Thymus (tissue), 11 donors: ENCODE results near the gene MON1A. TPM values are rescaled to one million over a fixed set of nuclear protein-coding genes. Genes with fewer than 3 reads are reported as not detected.
"Not testable (repeated sequence)": the region's sequence is repeated elsewhere in the genome, so short reads cannot be mapped to it uniquely, and the experiment has no call there.

Experiments used
- DNase-seq, 9 donors: peaks; one replicate each; pipeline ENCODE4 v3.0.0-alpha.2; 2013; ENCODE audit warnings: low spot score in 9 of 9, low read depth in 6 of 9, missing footprints in 1 of 9
- H3K27ac ChIP-seq, 2 donors: one replicate each; pipeline ENCODE4 v1.5.1; 2013; ENCODE audit warnings: control low read depth in 1 of 2, low read depth in 1 of 2, low read length in 1 of 2, mild to moderate bottlenecking in 1 of 2, moderate library complexity in 1 of 2
- H3K27me3 ChIP-seq, 2 donors: one replicate each; pipeline ENCODE4 v1.5.1; 2013; ENCODE audit warnings: low read length in 1 of 2; ENCODE audit not compliant: control insufficient read depth in 2 of 2, insufficient read depth in 1 of 2
- H3K36me3 ChIP-seq, 2 donors: one replicate each; pipeline ENCODE4 v1.5.1; 2013; ENCODE audit warnings: low read length in 1 of 2, mild to moderate bottlenecking in 1 of 2, moderate library complexity in 1 of 2; ENCODE audit not compliant: control insufficient read depth in 2 of 2, insufficient read depth in 2 of 2
- H3K4me1 ChIP-seq, 2 donors: one replicate each; pipeline ENCODE4 v1.5.1; 2013; ENCODE audit warnings: low read length in 2 of 2; ENCODE audit not compliant: control insufficient read depth in 2 of 2, insufficient read depth in 2 of 2
- H3K4me3 ChIP-seq, 2 donors: one replicate each; pipeline ENCODE4 v1.5.1; 2013; ENCODE audit warnings: low read length in 2 of 2, control low read depth in 1 of 2, mild to moderate bottlenecking in 1 of 2
- H3K9me3 ChIP-seq, 2 donors: one replicate each; pipeline ENCODE4 v1.5.1; 2013; ENCODE audit warnings: low read length in 1 of 2, mild to moderate bottlenecking in 1 of 2; ENCODE audit not compliant: control insufficient read depth in 2 of 2, insufficient read depth in 1 of 2
- WGBS: extraction: QIAGEN DNeasy Blood & Tissue Kit; methylation state at CpG from one replicate; pipeline ENCODE4 v1.1.7; 2013; 5-methylcytosine and 5-hydroxymethylcytosine counted together
- polyA plus RNA-seq: library from polyadenylated mRNA; stranded (reverse); fragments of 200-250 nt; gene quantifications from one replicate; pipeline ENCODE4 v1.2.3, GENCODE V29; 2013
- total RNA-seq: library from RNA; stranded (reverse); fragments of 120-200 nt; gene quantifications from one replicate; pipeline ENCODE4 v1.2.4, GENCODE V29; 2013
- donor health status: healthy.

MON1A gene
- total and polyA plus RNA-seq, 2 donors = 5.9 to 6.9 TPM

DNA sequence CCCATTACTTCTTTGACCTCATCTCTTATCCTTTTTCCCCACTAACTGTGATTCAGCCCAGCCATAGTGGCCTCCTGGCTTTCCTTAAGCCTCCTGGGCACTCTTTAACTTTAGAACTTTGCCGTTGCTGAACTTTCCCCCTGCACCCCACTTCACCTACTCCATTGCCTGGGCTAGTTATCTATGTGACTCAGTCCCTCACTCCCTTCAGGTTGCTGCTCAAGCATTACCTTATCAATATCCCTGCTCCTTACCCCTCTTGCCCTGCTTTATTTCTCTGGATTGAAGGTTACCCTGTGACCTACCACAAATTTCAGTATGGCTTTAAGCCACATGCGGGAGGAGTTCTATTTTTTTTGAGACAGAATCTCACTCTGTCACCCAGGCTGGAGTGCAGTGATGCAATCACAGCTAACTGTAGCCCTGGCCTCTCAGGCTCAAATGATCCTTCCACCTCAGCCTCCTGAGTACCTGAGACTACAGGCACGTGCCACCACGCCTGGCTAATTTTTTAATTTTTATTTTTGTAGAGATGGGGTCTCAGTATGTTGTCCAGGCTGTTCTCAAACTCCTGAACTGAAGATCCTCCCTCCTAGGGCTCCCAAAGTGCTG lies 3.4 kb downstream of the MON1A start:
- WGBS = 94% methylated on average over 4 of the region's 4 CpGs

DNA sequence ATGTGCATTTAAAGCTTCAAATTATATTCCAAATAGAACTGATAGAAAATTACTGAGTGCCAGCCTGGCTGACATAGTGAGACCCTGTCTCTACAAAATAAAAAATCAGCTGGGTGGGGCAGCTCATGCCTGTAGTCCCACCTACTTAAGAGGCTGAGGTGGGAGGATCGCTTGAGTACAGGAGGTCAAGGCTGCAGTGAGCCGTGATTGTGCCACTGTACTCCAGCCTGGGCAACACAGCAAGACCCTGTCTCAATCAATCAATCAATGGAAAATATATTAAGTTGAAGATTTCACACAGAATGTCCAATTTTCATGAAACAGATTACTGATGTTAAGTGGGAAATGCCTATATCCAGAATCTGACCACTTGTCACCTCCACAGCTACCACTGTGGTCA lies 4.1 kb downstream of the MON1A start:
- H3K4me3 ChIP-seq = no peak overlapping the region
- H3K4me1 ChIP-seq = peaks cover 8 to 20% of the 10 kb centered on the region in 2 donors
- no peaks in the 10 kb centered on the region for H3K27me3 ChIP-seq
- no peaks in the 10 kb centered on the region for H3K36me3 ChIP-seq
- 98% methylated on average over 2 of the region's 2 CpGs for WGBS
- no peak overlapping the region for H3K27ac ChIP-seq
- H3K9me3 ChIP-seq = no peaks in the 10 kb centered on the region
- DNase-seq = no peak

More for the DNA sequence above, 3.4 kb downstream of the MON1A start:
- Histone ChIP-seq H3K27me3 (no peaks in the 10 kb centered on the region), H3K27ac (no peak overlapping the region), H3K9me3 (no peaks in the 10 kb centered on the region), H3K4me1 (peaks cover 8 to 20% of the 10 kb centered on the region in 2 donors), H3K36me3 (no peaks in the 10 kb centered on the region), H3K4me3 (no peak overlapping the region)
- DNase-seq = no peak

DNA sequence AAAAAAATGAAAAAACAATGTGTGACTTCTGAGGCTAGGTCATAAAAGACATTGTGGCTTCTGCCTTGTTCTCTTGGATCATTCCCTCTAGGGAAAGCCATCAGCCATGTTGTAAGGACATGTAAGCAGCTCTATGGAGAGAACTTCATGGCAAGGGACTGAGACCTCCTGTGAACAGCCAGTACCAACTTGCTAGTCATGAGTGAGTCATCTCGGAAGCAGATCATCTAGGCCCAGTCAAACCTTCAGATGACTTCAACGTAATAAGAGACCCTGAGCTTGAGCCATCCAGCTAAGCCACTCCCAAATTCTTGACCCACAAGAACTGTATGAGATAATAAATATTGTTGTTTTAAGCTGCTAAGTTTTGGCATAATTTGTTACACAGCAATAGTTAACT lies 4.9 kb downstream of the MON1A start:
- over 99% methylated on average over 2 of the region's 2 CpGs for WGBS
- H3K4me1 ChIP-seq = peaks cover 3 to 13% of the 10 kb centered on the region in 2 donors
- DNase-seq = no peak
- H3K27me3 ChIP-seq = no peaks in the 10 kb centered on the region
- H3K27ac ChIP-seq = no peak overlapping the region
- H3K36me3 ChIP-seq = no peaks in the 10 kb centered on the region
- no peak overlapping the region for H3K4me3 ChIP-seq
- no peaks in the 10 kb centered on the region for H3K9me3 ChIP-seq

DNA sequence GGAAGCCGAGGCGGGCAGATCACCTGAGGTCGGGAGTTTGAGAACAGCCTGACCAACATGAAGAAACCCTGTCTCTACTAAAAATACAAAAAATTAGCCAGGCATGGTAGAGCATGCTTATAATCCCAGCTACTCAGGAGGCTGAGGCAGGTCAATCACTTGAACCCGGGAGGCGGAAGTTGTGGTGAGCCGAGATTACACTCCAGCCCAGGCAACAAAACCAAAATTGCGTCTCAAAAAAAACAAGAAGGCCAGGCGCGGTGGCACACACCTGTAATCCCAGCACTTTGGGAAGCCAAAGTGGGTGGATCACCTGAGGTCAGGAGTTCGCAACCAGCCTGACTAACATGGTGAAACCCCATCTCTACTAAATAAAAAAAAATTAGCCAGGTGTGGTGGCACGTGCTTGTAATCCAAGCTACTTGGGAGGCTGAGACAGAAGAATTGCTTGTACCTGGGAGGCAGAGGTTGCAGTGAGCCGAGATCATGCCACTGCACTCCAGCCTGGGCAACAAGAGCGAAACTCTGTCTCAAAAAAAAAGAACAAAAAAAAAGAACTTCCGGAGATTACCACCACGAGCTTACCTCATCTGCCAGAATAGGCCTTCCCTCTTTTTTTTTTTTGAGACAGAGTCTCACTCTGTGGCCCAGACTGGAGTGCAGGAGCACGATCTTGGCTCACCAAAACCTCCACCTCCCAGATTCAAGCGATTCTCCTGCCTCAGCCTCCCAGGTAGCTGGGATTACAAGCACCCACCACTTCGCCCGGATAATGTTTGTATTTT lies 11.6 kb downstream of the MON1A start:
- H3K27ac ChIP-seq, H3K36me3 ChIP-seq, H3K9me3 ChIP-seq, H3K4me3 ChIP-seq, H3K27me3 ChIP-seq, DNase-seq, H3K4me1 ChIP-seq: not testable (repeated sequence)
- 92% methylated on average over 19 of the region's 19 CpGs for WGBS

- Histone ChIP-seq H3K4me1 (no peaks in the 10 kb centered on the region), H3K9me3 (no peaks in the 10 kb centered on the region), H3K4me3 (no peak overlapping the region), H3K36me3 (peaks cover 10 to 18% of the 10 kb centered on the region in 2 donors), H3K27ac (no peak overlapping the region), H3K27me3 (no peaks in the 10 kb centered on the region)
- 99% methylated on average over 5 of the region's 5 CpGs for WGBS
- DNase-seq = no peak
Observed at GRCh38 chr3:49916686-49917085, 12.9 kb downstream of the MON1A start.

- H3K36me3 ChIP-seq = peaks cover 18 to 34% of the 10 kb centered on the region in 2 donors
Observed at GRCh38 chr3:49914906-49915305, 14.7 kb downstream of the MON1A start.

DNA sequence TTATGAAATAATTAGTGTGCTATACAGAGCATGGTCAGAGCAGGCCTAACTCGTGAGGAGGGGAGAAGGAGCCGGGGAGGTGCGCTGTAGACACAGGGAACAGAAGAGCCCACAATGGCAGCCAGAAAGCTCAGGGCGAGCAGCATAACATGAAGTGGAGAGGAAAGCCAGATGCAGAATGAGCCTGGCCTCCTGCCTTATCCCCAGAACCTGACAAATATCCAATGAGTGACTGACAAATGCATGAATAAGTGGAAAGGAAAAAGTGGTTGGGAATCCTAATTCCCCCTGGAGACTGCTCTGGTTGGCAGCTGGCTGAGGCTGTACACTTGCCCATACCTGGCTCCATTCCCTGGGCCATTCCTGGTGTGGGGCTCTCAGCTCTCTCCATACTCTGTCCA lies 16.7 kb downstream of the MON1A start:
- H3K27ac ChIP-seq = no peak overlapping the region
- H3K4me3 ChIP-seq = no peak overlapping the region
- no peaks in the 10 kb centered on the region for H3K9me3 ChIP-seq
- H3K36me3 ChIP-seq = peaks cover 26 to 48% of the 10 kb centered on the region in 2 donors
- DNase-seq = no peak
- no peaks in the 10 kb centered on the region for H3K27me3 ChIP-seq
- no peaks in the 10 kb centered on the region for H3K4me1 ChIP-seq
- WGBS = 98% methylated on average over 4 of the region's 4 CpGs

More at GRCh38 chr3:49914906-49915305, 14.7 kb downstream of the MON1A start:
- H3K27me3 ChIP-seq = no peaks in the 10 kb centered on the region
- H3K4me3 ChIP-seq = no peak overlapping the region
- DNase-seq = no peak
- H3K27ac ChIP-seq = no peak overlapping the region
- WGBS = 96% methylated on average over 2 of the region's 2 CpGs
- no peaks in the 10 kb centered on the region for H3K9me3 ChIP-seq
- H3K4me1 ChIP-seq = no peaks in the 10 kb centered on the region

DNA sequence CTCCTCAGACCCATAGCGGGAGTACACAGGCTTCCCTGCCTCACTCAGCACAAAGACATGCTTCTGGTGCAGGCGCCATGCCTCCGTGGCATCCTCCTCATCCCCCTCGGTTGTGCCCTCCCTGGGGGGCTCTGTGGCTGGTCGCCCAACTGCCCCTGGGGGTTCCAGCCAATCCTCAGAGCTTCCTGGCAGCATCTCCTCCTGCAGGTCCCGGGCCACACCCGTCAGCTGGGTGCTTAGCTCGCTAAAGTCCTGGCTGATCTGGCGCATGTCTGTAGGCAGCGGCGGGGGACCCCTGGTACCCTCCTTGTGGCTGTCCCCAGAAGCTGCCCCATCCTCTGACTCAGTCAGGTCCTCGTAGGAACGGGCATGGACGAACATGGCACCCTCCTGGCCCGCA lies 18.0 kb downstream of the MON1A start:
- H3K27ac ChIP-seq = no peak overlapping the region
- peaks cover 0 to under 1% of the 10 kb centered on the region in 2 donors for H3K4me1 ChIP-seq
- peaks cover 26 to 45% of the 10 kb centered on the region in 2 donors for H3K36me3 ChIP-seq
- H3K4me3 ChIP-seq = no peak overlapping the region
- 98% methylated on average over 15 of the region's 15 CpGs for WGBS
- H3K9me3 ChIP-seq = no peaks in the 10 kb centered on the region
- no peaks in the 10 kb centered on the region for H3K27me3 ChIP-seq
- no peak for DNase-seq

GRCh38 chr3:49911124-49911420 lies 18.5 kb downstream of the MON1A start:
- Histone ChIP-seq H3K4me3 (no peak overlapping the region), H3K27ac (no peak overlapping the region), H3K27me3 (no peaks in the 10 kb centered on the region), H3K9me3 (no peaks in the 10 kb centered on the region), H3K36me3 (peaks cover 26 to 45% of the 10 kb centered on the region in 2 donors), H3K4me1 (peaks cover 4 to 6% of the 10 kb centered on the region in 2 donors)
- WGBS = 97% methylated on average over 2 of the region's 2 CpGs
- no peak for DNase-seq
